Breast epithelium (tissue), 3 donors: ENCODE measurements around the gene SPINK8.

Experiments
- POLR2A ChIP-seq: fragments of 450-650 bp; IDR thresholded peaks from one replicate; pipeline ENCODE4 v1.6.1; 2016; ENCODE audit warnings: antibody characterized with exemption, mild to moderate bottlenecking, moderate library complexity
- POLR2AphosphoS5 ChIP-seq, 3 donors: sonication (generic); formaldehyde crosslinking; IDR thresholded peaks; one replicate each; pipeline ENCODE4 v1.6.1; 2017; ENCODE audit warnings: antibody characterized with exemption in 3 of 3
- TF ChIP-seq, protein P1 (sequence below), 3 donors: fragments of 450-650 bp; IDR thresholded peaks; one replicate each; pipeline ENCODE4 v1.5.1; 2016 to 2017; ENCODE audit warnings: antibody characterized with exemption in 3 of 3, mild to moderate bottlenecking in 3 of 3, moderate library complexity in 3 of 3

DNA sequence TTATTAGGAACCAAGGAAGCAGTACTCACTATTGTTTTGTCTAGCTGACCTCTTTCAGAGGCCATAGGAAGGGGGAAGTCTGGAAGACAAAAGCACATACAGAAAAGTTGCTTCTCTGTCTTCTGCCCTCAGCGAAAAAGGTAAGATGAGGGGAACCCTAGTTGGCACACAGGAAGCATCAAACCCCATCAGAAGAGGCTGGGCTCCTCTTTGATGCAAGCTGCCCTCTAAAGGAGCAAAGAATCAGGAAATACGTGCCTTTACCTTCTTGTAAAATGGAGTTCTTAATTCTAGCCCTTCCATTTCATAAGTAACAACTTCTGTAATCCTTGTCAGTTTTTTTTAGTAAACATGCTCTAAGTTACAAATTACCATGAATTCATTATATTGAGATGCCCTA, 12.5 kb downstream of the SPINK8 start:
- TF ChIP-seq, protein P1, sequence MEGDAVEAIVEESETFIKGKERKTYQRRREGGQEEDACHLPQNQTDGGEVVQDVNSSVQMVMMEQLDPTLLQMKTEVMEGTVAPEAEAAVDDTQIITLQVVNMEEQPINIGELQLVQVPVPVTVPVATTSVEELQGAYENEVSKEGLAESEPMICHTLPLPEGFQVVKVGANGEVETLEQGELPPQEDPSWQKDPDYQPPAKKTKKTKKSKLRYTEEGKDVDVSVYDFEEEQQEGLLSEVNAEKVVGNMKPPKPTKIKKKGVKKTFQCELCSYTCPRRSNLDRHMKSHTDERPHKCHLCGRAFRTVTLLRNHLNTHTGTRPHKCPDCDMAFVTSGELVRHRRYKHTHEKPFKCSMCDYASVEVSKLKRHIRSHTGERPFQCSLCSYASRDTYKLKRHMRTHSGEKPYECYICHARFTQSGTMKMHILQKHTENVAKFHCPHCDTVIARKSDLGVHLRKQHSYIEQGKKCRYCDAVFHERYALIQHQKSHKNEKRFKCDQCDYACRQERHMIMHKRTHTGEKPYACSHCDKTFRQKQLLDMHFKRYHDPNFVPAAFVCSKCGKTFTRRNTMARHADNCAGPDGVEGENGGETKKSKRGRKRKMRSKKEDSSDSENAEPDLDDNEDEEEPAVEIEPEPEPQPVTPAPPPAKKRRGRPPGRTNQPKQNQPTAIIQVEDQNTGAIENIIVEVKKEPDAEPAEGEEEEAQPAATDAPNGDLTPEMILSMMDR (IDR thresholded peaks at IDR 0.05), result no peak
- no peak for TF ChIP-seq POLR2AphosphoS5 (IDR thresholded peaks at IDR 0.05)
- no peak for TF ChIP-seq POLR2A
